Measurements from ENCODE around the gene TUBGCP5.
"Not testable (repeated sequence)": the region's sequence is repeated elsewhere in the genome, so short reads cannot be mapped to it uniquely, and the experiment has no call there.

The TUBGCP5 gene
- long read RNA-seq, donor 1, partial matches to known transcripts: 0 of 2 reads
- long read RNA-seq, donor 1, other reads (novel, unspliced or antisense): 0 of 2 reads
- long read RNA-seq, donor 2, partial matches to known transcripts: 0 of 1 reads
- long read RNA-seq, donor 2, other reads (novel, unspliced or antisense): 0 of 1 reads
- long read RNA-seq, donor 3, partial matches to known transcripts: 0 of 1 reads
- long read RNA-seq, donor 3, other reads (novel, unspliced or antisense): 0 of 1 reads
- long read RNA-seq, donor 4: 0 reads
- long read RNA-seq, donor 5, partial matches to known transcripts: 5 of 7 reads
- long read RNA-seq, donor 5, other reads (novel, unspliced or antisense): 0 of 7 reads
- long read RNA-seq, donor 6: 0 reads
- long read RNA-seq, donor 7: 0 reads
- long read RNA-seq, donor 8: 0 reads

DNA sequence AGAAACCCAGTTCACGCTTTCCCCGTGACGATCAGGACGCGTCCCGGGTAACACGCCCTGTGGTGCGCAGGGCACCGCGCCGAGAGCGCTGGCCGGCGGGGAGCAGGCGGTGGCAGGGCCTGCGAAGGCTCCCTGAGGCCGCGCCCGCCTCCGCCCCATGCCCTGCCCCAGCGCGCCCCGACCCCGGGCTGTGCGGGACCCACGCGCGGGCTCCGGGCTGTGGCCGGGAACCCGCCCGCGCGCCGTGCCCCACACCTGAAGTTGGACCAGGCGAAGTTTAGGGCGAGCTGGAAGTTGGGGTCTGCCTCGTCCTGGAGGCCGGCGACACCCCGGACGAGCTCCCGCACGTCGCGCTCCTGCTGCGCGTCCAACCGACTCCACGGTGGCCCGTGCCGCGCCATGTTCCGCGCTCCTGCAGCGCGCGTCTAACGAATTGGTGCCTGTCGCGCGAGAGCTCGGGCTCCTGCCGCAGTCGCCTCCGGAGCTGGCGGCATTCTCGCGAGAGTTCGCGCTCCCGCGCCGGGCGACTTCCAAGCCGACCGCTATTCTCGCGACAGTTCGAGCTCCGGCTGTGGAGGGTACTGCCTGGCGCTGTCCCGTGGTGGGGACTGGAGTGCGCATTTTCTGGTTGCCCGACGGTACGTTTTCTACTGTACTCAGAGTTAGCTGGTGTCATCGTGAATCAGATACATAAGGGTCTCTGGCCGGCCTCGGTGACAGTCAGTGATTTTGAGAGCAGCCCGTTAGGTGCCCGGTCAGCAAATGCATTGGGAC, at the start of gene TUBGCP5:
TUBGCP5 (minus strand) TSS at position 427 of the 774 bp plus-strand sequence; CDS start at position 401, 26 bp downstream.
- DNase-seq: peak; percentile 91

DNA sequence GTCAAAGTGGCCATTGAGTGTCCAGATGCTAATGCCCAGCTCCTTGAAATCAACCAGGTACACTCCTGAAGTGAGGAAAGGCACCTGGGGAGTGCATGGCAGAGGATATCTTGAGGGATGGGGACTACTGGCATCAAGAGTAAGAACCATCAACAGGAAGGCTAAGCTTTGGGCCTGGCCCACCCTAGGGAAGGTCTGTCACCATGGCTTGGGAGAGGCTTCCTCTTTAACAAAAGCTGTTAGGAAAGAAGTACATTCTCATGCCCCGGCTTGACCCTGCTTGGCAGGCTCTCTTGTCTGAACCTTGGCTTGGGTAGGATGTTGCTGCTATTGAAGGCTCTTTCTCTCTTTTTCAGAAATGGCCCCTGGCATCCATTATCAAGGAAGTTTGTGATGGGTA, 43.7 kb upstream of the TUBGCP5 start:
- DNase-seq: no peak

DNA sequence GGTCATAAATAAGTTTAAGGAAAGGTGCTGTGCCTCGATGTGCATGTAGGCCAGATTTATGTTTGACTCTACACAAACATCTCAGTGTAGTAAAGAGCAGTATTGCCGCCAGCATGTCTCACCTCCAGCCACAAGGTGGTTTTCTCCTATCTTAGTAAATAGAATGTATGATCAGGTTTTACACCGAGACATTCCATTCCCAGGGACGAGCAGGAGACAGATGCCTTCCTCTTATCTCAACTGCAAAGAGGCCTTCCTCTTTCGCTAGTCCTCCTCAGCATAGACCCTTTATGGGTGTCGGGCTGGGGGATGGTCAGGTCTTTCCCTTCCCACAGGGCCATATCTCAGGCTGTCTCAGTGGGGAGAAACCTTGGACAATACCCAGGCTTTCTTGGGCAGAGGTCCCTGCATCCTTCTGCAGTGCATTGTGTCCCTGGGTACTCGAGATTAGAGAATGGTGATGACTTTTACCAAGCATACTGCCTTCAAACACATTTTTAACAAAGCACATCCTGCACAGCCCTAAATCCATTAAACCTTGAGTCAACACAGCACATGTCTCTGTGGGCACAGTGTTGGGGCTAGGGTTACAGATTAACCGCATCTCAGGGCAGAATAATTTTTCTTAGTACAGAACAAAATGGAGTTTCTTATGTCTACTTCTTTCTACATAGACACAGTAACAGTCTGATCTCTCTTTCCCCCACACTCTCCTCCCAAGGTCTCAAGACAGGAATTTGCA, 42.8 kb upstream of the TUBGCP5 start:
- not testable (repeated sequence) for DNase-seq

DNA sequence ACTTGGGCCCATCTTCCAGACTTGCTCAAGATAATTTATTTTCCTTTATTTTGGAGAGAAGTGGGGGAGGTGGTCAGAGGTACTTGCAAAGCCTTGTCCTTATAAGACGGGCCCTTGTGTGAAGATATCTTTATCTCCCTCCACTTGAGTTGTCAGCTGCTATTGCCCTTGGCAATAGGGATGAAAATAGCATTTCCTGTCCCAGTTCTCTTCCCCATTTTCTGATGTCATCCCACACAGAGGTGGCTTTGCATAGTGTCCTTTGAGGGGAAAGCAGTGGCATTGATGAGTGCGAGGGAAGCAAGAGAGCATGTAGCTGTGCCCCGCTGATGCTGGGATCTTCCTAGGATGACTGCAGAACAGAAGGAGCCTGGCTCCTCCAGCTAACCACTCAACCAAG, 41.9 kb upstream of the TUBGCP5 start:
- DNase-seq: no peak

DNA sequence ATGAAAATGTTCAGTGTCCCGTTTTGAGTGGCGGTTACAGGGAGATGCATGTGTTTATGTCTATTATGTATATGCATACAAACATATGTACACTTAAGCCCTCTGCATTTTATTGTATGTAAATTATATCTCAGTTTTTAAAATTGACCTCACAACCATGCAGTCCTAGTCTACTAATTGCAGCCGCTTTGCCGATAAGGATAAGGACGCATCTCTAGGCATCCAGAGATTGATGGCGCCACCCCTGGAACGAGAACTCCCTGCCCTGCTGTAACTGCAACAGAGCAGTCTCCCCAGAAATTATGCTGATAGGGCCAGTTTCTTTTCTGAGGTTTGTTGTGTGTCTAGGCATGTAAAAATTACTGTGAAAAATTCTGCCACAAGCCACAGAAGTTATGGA, 40.4 kb upstream of the TUBGCP5 start:
- DNase-seq: no peak

DNA sequence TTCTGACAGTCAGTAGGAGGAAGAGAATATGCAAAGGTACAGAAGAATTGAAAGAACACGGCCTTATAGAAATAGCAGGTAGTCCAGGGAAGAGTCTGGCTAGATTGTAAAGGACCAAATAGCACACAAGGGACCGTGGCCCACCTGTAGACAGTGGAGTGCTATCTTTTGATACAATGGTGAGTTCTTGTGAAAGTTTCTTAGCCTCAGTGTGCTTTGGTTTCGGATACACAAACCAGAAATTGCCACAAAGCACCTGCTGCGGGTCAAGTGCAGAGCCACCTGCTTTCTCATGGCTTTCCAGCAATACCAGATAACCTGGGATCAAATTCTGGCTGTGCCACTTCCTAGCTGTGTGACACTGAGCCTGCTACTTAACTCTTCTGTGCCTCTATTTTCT, 36.6 kb upstream of the TUBGCP5 start:
- DNase-seq: no peak

DNA sequence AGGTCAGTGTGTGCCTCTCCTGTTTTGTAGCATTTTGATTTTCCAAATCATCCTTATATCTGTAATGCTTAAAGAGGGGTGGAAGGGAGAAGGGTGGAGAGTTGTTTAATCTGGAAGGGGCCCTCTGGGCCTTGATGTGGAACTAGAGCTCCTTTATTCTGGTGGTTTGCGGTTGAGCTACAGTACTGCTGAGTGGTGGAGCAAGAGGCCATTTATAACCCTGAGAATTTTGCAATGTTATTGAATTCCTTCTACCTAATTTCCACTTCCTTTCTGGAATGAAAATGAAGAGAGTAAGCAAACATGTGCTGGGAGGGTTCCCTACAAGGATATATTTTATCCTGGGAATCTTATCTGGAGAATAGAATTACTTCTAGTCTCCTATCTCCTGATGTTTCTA, 35.3 kb upstream of the TUBGCP5 start:
- no peak for DNase-seq

DNA sequence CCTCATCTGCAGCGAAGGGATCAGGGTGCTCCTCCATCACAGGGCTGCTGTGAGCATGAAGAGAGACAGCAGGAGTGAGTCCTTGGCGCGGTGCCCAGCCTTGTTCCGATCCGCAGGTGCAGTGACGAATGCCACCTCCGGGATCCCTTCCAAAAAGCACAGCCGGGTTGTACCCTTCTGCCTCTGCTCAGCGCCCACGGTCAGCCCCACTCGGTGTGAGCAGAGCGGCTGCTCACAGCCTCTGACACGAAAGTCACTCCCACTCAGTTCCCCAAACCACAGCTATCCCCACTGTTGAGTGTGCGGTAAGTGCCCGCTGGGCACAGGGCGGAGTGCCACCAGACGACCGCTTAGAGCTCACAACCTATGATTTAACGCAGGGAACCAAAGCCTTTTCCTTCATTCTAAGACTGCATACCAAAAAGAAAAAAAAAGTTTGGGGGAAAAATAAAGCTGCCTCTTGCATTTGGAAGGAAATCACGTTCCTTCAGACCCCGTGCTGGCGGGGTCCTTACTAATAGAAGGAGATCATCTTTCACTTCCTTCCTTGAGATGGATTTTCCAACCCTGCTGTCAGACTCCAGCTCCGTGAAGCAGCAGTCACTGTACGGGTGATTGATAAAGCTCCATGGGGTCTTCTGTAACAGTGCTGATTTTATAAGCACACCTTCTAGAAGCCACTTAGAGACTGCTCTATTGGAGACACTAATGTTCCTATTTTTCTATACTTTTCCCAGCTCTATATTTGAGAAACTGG, 34.7 kb upstream of the TUBGCP5 start:
- no peak for DNase-seq

DNA sequence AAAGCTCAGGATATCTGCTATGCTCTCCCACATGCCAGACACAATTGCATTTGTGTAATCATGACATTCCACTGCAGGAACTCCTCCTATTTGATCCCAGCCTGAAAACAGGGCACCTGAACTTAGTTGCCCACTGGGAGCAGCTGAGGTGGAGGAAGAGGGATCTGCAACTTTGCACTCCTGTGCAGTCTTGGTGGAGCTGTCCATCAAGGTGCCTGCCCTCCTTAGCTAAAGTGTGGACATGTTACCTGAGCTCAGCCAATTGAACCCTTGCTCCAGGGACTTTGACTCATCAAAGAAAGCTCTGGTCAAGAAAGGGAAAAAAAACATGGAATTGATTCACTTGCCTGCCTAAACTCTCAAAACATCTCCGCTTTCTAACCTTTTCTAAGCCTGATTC, 33.3 kb upstream of the TUBGCP5 start:
- DNase-seq: no peak

DNA sequence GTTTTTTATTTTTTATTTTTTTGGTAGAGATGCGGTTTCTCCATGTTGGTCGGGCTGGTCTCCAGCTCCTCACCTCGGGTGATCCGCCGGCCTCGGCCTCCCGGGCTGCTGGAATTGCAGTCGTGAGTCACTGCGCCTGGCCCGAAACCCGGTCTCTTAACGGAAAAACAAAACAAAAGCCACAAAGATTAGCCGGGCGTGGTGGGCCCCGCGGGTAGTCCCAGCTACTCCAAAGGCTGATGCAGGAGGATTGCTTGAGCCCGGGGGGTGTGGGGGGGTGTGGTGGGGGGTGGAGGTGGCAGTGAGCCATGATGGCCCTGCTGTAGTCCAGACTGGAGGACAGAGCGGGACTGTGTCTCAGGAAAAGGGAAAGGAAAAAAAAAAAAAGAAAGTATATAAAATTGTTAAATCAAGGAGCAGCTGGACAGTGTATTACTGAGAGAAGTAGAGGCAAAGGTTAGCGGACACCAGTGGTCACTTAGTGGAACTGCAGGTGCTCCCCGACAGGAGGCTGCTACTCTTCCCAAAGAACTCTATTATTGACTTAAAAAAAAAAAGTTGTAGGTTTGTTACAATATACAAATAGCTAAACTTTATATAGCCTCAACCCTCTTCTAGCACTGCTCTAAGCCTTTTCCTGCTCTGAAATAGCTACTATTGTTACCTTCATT, 30.3 kb upstream of the TUBGCP5 start:
- no peak for DNase-seq

DNA sequence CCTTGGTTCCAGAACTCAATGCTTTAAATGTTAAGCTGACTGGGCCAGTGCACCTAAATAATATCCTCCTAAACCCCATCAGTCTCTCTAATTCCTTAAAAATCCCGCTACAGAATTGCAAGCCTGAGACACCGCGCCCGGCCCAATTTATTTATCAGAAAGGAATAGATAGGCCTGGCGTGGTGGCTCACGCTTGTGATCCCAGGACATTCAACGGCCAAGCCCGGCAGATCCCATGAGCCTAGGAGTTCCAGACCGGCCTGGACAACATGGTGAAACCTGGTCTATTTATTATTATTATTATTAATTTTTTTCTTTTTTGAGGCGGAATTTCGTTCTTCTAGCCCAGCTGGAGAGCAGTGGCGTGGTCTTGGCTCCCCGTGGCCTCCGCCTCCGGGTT, 28.0 kb upstream of the TUBGCP5 start:
- DNase-seq: no peak

DNA sequence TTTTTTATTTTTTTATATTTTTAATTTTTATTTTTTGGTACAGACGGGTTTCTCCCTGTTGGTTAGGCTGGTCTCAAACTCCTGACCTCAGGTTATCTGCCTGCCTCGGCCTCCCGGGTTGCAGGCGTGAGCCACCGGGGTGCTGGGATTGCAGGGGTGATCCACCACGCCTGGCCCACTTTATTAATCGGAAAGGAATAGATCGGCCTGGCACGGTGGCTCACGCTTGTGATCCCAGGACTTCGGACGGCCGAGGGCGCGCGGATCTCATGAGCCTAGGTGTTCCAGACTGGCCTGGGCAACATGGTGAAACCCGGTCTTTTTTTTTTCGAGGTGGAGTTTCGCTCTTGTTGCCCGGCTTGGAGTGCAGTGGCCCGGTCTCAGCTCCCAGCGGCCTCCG, 26.5 kb upstream of the TUBGCP5 start:
- DNase-seq: no peak

DNA sequence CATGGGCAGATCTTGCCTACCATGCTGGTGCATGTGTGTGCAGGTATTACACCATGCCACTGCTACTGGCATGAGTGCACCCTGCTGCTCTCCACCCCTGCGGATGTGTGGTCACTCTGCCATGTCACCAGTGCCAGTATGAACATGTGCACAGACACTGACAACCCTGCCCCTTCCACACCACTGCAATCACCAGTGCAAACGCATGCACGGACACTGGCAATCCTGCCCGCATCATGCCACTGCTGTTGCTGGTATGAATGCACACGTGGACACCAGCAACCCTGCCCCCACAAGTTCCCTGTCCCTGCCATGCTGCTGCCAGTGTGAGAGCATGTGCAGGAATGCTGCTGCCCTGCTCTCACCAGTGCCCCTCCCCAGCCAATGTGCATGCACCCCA, 24.8 kb upstream of the TUBGCP5 start:
- DNase-seq: no peak

DNA sequence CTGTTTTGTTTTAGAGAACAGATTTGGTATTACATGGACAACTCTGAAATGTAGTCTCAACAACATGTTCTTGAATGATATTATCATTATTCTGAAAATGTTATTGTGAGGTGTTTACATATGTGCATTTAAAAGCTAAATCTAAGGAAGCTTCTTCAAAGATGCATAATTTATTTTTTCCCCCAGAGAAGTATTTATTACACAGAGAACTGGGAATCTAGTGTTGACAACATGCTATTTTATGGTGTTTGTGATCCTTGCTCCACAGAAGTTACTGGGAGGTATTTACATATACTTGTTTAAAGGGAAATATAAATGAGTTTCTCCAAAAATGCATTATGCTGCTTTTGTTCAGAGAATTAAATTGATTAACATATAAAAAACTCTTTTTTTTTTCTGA, 18.3 kb upstream of the TUBGCP5 start:
- DNase-seq: no peak

DNA sequence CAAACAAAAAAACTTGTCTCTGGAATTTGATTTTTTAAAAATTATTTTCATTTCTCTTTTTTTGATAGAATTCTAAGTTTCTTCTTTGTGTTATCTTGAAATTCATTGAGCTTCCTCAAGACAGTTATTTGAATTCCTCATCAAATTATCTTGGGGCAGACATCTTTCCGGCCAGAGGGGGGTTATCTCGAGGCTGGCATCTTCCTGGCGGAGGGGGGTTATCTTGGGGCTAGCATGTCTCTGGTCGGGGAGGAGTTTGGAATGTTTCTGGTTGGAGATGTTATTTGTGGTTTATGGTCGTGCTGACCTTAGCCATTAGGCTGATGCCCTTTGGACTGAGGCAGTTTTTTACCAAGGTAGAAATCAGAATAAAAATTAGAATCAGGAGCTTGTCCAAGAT, 15.9 kb upstream of the TUBGCP5 start:
- DNase-seq: no peak

DNA sequence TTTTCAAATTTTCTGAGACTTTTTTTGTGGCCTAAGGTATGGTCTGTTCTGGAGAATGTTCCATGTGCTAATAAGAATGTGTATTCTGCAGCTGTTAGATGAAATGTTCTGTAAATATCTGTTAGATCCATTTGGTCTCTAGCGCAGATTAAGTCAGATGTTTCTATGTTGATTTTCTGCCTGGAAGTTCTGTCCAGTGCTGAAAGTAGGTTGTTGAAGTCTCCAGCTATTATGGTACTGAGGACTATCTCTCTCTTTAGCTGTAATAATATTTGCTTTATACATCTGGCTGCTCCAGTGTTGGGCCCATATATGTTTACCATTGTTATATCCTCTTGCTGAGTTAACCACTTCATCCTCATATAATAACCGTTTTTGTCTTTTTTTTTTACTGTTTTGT, 13.2 kb upstream of the TUBGCP5 start:
- no peak for DNase-seq

DNA sequence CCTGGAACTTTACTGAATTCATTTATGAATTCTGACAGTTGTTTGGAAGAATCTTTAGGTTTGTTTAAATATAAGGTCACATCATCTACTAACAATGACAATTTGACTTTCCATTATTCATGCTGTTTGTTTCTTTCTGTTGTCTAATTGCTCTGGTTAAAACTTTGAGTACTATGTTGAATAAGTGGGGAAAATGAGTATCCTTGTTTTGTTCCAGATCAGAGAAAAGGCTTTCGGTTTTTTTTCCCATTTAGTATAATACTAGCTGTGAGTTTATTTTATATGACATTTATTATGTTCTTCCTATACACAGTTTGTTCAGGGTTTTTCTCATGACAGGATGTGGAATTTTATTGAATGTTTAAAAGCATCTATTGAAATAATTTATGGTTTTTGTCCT, 11.3 kb upstream of the TUBGCP5 start:
- no peak for DNase-seq

DNA sequence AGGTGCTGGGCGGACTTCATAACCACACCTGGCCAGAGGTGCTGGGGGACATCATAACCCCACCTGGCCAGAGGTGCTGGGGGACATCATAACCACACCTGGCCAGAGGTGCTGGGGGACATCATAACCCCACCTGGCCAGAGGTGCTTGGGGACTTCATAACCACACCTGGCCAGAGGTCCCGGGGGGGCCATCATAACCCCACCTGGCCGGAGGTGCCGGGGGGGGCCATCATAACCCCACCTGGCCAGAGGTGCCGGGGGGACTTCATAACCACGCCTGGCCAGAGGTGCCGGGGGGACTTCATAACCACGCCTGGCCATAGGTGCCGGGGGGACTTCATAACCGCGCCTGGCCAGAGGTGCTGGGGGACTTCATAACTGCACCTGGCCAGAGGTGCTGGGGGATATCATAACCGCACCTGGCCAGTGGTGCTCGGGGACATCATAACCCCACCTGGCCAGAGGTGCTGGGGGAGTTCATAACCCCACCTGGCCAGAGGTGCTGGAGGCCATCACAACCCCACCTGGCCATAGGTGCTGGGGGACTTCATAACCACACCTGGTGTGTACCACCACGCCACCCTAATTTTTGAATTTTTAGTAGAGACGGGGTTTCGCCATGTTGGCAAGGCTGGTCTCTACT, 10.7 kb upstream of the TUBGCP5 start:
- no peak for DNase-seq

DNA sequence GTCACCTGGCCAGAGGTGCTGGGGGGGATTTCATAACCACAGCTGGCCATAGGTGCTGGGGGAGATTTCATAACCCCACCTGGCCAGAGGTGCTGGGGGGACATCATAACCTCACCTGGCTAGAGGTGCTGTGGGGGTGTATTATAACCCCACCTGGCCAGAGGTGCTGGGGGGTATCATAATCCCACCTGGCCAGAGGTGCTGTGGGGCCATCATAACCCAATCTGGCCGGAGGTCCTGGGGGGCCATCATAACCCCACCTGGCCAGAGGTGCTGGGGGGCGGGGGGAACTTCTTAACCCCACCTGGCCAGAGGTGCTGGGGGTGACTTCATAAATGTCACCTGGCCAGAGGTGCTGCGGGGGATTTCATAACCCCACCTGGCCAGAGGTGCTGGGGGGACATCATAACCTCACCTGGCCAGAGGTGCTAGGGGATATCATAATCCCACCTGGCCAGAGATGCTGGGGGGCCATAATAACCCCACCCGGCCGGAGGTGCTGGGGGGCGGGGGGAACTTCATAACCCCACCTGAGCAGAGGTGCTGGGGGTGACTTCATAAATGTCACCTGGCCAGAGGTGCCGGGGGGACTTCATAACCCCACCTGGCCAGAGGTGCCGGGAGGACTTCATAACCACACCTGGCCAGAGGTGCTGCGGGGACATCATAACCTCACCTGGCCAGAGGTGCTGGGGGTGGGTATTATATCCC, 9.4 kb upstream of the TUBGCP5 start:
- DNase-seq: not testable (repeated sequence)

DNA sequence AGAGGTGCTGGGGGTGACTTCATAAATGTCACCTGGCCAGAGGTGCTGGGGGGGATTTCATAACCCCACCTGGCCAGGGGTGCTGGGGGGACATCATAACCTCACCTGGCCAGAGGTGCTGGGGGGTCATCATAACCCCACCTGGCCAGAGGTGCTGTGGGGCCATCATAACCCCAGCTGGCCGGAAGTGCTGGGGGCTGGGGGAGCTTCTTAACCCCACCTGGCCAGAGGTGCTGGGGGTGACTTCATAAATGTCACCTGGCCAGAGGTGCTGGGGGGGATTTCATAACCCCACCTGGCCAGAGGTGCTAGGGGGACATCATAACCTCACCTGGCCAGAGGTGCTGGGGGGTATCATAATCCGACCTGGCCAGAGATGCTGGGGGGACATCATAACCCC, 4.6 kb upstream of the TUBGCP5 start:
- DNase-seq: not testable (repeated sequence)

DNA sequence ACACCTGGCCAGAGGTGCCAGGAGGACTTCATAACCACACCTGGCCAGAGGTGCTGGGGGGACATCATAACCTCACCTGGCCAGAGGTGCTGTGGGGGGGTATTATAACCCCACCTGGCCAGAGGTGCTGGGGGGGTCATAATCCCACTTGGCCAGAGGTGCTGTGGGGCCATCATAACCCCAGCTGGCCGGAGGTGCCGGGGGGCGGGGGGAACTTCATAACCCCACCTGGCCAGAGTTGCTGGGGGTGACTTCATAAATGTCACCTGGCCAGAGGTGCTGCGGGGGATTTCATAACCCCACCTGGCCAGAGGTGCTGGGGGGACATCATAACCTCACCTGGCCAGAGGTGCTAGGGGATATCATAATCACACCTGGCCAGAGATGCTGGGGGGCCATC, 4.2 kb upstream of the TUBGCP5 start:
- not testable (repeated sequence) for DNase-seq
